ELF-1 (cell line): ENCODE data around the gene INPP4B.

Experiments used
- DNase-seq: peaks from one replicate; pipeline ENCODE4 v3.0.0-alpha.2; 2016; ENCODE audit warnings: low read depth, low spot score

The INPP4B gene

DNA sequence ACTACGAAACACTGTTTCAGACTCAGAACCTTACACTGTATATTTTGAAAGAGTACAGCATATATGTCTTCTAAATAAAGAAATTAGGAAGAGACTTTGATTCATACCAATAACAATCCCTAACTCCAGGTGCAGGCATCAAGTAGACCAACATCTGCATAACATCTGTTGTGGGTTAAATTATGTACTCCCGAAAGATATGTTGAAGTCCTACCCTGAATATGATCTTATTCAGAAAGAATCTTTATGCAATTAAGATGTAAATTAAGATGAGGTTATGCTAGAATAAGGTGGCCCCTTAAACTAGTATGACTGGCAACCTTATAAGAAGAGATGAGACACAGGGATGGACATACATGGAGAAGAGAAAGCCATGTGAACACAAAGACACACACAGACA lies 117.9 kb downstream of the INPP4B start:
- DNase-seq = no peak

DNA sequence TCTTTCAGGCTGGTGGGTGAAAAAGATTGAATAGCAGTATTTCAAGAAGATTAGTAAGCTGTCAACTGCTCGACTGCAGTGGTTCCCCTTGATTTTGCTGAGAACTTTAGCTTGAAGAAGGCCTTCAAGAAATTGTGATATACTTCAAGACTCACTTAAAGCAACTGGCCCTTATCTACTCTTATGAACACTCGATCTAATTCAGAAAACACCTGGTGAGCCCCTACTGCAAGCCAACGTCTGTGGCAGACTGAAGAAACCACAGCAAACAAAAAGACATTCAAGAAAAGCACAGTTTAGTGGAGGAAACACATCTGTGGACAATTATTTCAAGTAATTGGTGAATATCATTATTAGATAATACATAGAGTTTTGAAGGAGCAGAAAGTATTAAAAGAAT lies 119.0 kb downstream of the INPP4B start:
- no peak for DNase-seq

DNA sequence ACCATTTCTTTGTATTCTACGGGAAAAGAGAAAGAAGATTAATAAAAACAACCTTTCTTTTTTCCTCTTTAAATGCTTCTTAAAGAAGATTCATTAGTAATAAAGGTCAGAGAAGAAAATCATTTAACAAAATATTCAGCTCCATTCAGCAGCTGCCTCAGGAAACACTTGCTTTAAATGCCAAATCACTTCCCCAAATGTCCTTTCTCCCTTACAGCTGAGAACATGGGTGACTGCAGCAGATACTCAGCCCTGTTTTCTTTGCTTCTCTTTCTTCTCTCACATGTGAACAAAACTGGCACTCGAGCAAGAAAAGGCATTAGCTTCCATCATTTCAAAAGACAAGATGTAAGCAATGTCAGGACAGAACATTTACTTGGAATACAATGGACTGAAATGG lies 120.2 kb downstream of the INPP4B start:
- DNase-seq = no peak

DNA sequence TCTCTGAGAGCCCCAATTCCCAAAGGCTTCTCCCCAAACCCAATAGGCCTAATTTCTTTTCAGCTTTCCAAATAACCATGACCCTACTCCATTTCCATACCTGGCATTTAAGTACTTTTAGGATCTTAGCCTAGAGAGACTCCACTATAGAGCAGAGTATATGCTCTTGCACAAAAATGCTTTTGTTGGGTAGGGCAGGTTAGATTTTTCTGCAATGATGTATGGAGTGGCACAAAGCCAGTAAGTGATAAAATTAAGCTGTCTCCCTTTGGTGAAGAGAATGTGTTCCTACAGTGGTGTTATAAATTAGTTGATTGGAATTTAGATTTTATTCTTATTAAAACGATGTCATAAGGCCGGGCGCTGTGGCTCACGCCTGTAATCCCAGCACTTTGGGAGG lies 124.9 kb downstream of the INPP4B start:
- no peak for DNase-seq

DNA sequence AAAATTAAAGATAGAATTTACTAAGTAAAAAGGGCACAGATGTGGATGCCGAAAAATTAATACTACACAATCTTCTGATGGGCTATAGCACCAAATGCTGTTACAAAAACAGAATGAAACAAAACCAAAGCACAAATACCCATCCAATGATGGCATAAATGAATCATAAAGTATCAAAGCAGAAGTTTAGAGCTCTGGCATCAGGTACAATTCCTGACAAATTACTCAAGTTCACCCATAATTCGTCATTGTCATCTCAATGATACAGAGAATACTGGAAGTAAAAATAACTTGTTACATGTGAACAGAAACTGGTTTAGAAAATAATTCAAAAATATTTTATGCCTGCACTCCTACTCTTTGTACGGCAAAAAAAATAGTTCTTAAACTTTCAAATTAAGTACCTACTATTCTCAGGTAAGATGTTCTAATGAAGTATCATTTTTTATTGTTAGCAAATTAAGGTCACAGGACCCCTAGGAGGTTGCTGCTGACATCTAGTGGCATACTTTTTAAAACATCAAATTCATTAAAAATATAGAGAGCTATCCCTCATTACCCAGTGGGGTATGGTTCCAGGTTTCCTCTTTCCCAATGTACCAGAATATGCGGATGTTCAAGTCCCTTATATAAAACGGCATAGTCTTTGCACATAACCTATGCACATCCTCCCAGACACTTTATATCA lies 126.1 kb downstream of the INPP4B start:
- DNase-seq = no peak

DNA sequence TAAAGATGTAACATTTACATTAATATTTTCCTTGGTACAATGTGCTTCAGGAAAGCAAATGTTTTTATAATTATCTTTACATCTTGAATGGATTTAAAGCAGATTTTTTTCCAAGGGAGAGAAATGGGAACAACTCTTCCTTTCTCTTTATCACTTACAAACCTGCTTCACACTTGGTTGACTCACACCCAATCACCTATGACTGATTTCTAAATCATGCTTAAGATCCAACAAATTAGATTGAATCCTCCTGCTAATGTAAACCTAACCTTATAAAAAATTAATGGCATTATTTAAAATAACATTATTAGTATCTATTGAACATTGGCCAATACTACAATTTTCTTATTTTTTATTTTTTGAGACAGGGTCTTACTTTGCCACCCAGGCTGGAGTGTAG lies 127.1 kb downstream of the INPP4B start:
- DNase-seq = no peak

DNA sequence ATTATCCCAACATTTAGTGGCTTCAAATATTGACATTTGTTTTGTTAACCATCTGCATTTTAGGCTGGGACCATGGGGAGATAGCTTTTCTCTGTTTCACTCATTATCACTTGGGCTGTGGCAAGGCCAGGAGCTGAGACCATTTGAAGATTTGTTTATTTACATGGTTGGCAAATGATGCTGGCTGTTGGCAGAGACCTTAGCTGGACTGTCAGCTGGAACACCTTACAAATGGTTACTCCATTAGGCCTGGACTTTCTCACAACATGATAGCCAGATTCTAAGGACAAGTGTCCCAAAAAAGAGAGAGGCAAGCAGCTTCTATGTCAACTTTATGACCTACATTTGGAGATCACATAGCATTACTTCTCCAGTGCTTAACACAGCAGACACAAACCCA lies 130.4 kb downstream of the INPP4B start:
- no peak for DNase-seq

DNA sequence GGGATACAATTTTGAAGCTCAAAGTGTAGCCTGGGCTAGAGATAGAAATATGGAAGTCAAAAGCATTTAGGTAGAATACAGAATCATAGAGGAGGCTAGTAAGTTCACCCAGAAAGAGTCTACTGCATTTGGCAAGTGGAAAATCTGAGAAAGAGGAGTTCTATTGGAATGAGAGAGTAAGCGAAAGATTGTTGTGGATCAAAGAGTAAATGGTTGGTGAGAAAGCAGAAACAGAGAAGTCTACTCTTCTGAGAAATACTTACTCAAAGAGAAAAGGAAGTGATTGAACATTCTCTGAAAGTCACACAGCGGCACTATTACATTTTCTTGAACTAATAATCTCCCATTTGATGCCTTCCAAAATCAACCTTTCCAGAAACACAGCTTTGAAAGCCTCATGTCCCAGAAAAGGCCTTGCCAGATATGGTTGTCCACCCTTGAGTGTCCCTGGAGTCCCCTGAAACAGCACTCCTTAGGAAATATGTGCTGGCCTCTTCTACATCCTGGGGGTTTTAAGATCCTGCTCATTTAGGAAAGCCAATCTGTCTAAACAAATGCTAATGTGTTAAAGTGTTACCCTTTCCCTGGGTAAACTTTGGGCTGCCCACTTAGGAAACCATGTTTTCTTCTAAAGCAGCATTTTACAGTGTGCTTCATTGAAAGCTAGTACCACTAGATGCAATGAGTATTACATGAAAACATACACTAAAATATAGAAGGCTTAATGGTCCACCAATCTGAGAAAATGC lies 132.6 kb downstream of the INPP4B start:
- DNase-seq = no peak

DNA sequence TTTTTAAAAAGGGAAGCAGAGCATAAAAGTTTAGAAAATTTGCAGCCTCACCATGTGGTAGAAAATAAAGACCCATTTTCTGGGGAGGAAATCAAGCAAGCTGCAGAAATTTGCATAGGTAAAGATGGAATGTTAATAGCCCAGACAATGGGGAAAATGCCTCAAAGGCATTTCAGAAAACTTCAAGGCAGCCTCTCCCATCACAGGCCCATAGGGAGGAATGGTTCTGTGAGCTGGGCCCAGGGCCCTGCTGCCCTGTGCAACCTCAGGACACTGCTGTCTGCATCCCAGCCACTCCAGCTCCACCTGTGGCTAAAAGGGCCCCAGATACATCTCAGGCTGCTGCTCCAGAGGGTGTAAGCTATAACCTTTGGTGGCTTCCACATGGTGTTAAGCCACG lies 137.9 kb downstream of the INPP4B start:
- peak; percentile 74 for DNase-seq

DNA sequence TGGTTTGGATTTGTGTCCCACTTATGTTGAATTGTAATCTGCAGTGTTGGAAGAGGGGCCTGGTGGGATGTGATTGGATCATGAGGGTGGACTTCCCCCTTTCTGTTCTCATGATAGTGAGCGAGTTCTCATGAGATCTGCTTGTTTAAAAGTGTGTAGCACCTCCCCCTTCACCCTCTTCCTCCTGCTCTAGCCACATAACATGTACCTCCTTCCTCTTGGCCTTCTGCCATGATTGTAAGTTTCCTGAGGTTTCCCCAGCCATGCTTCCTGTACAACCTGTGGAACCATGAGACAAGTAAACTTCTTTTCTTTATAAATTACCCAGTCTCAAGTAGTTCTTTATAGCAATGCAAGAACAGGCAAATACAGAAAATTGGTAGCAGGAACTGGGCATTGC lies 138.7 kb downstream of the INPP4B start:
- DNase-seq = no peak

DNA sequence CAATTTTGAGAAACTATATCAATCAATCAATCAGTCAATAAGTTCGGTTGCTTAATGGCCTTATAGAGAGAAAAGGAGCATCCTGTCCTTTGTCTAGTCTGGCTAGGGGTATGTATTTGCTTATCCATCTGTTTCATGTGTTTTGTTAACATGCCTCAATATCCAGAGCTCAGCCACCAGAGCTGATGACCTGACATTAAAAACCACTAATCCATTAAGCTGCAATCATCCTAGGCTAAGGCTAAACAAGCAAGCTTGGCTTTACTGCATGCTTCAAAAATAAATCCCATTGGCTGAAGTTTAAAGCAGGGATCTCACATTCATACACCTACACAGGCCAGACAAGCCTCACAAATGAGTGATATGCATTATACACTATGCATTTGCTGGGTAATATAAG lies 139.7 kb downstream of the INPP4B start:
- no peak for DNase-seq

DNA sequence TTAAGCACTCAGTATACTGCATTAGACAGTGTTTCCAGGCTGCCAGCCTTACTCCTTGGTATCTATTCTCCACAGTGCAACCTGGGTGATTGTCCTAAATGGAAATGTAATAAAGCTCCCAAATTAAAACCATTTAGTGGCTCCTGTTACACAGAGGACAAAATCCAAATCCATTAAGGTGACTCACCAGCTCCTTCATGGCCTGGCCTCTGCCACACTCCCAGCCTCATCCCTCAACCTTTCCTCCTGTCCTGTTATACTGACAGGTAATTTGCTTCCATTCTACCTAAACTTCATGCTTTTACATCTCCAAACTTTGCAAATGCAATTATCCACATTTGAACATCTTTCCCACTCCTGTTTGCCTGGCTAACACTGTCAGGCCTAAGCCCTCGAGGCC lies 140.3 kb downstream of the INPP4B start:
- no peak for DNase-seq

DNA sequence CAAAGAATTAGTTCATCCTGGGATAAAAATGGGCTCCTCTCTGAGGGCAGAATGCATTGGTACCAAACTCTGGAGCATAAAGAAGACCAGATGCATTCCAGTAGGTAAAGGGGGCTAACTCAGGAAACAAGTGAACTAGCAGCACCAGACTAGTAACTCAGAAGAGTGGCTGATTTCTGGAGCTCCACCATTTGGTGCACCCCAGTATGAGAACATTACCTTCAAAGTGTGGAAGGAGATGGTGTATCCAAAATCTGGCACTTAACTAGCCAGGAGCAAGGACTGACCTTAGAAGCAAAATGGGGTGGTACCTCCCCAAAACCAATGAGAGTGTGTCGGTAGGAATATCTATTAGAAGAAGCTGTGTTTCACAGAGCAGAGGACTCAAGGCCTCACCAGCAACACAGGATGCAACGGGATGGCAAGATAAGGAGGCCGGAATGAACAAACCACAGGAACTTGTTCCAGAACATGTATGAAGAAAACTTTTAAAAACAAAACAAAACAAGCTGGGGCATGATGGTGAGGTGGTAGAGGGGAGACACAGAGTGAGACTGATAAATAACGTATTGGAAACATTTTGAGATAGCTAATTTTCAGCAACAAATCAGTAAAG lies 142.3 kb downstream of the INPP4B start:
- DNase-seq = no peak

DNA sequence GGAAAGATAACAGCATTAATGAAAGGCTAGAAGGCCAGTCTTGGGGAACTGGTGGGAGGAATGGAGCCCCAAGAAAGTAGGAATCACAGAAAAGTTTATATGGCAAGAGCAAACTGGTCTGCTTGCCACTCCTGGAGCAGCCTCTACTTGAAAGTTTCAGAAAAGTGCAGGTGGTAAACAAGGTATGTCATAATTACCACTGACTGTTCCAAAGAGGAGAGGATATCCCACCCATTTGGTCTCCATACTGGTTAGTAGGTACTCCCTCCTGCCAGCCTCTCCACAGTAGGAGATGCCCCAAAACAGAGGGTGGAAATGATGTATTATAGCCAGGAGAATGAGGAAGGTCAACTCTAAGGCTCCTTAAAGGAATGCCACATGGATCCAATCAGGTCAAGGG lies 145.1 kb downstream of the INPP4B start:
- no peak for DNase-seq

DNA sequence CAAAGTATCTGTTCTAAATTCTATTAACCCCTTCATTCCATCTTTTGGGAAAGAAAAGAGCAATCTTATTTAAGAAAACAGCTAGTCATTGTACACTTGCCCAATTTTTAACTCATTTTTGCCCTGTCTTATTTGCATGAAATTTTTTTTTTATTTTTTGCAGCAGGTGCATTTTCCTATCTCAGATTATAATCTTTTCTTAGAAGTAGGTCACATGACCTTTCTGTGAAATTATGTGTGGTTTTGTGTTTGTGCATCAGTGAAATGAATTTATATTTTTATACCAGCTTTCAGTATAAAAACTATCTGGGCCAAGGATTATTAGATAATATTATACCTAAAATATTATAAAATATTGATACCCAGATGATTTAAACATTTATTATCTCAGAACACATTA lies 145.6 kb downstream of the INPP4B start:
- DNase-seq = no peak

DNA sequence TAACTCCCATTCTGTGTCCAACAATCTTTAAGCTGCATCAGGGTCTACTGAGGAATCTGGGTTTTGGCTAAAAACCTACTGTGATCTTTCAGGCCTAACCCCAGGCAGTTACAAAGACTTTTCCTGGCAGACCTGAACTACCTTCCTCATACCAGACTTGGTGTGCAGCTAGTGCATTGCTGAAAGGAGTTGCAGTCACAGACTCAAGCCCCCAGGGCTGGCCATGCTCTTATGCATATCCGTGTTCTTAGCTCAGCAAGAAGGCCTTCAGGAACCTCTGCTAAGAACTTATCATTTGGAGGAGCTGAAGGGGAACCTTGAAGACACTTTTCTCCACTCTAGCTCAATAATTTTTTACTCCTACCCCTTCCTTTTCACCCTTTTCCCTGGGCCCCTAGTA lies 147.5 kb downstream of the INPP4B start:
- DNase-seq = peak; percentile 65

DNA sequence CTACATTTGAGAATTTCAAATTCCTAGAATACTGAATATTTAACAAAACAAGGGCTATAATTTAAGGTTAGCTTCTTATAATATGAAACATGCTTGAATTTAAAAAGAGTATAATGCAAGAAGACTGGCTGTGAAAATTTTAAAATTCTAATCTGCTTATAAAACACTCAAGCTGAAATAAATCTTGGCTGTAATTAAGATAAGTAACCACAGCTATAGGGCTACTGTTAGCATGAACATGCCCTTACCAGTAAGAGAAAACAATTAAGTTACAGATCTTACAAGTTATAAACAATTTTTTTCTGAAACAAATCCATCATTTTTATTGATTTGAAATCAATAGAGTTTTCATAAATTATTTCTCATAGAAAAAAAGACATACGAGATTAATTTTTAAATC lies 148.2 kb downstream of the INPP4B start:
- no peak for DNase-seq

DNA sequence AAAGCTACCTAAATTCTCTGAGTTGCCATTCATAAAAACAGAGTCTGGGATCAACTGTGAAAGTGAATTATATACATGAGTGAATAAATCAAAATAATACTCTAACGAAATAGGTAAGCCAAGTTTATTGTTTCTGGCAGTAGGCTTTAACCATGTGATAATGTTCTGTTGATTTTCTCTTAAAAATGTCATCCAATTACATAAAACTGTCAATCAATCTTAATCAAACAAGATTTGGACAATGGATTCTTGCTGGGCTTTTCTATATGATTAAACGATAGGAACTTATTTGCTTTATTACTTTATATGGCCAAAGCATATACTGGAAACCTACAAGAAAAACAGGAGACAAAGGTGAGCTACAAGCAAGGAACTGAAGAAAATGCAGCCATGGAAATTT lies 148.8 kb downstream of the INPP4B start:
- DNase-seq = no peak

DNA sequence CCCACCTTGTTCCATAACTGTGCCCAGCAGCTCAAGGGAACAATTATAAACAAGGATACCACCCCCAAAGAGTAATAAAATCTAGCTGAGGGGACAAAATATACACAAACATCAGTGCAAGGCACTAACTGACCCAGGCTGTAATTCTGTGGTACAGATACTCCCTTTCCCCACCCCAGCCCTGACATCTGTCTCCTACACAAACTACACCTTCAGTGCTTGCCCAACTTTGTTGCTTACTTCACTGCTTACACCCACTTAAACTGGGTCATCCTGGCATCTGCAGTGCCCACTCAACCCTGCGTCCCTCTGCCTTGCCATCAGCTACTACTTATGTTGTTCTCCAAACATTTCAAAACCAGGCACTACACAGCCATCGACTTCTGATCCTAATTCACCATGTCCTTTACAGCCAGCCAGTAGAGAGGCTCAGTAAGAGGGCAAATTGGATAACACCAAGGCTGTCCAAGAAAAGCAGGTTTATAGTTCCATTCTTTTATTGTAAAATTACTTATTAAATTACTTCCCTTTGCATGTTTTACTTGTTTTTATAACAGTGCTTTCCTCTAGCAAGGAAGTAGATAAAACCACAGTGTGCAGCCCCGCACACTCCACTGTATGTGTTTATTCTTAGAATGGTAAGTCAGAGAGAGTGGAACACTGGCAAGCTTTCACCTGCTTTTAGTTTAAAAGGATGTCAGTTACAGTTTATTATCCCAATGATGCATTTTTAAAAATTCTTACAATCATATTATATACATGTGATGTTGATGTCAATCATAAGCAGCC lies 149.6 kb downstream of the INPP4B start:
- no peak for DNase-seq

DNA sequence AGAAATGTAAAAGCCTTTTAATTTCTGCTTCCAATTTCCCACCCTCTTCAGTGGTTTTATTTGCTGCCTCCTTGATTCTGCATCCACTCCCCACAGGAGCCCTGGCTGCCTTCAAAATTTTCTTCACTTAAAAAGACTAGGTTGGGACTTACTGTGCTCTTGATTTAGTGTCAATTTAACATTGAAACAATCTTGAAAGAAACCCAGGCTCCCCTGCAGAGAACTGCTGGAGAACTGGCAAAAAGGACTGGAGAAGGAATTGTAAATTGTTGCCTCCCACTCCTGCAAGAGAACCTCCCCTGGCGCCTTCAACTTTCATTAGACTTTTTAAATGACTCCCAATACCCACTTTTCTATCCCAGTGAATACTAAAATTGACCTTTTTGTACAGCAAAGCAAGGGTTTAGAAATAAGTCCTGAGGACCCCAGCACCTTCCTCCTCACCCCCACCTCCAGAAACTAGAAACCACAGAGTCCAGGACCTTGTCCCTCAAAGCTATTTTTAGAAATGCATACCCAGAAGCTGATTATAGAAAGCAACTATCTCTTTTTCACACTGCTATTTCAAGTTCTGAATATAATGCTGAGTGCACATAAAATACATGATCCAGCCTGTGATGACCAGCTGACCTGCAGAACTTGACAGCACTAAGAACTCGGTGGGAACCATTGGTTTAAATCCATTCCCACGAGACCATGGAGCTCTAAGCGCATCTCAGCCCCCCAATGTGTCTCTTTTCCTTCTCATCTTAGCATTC lies 155.5 kb downstream of the INPP4B start:
- no peak for DNase-seq

DNA sequence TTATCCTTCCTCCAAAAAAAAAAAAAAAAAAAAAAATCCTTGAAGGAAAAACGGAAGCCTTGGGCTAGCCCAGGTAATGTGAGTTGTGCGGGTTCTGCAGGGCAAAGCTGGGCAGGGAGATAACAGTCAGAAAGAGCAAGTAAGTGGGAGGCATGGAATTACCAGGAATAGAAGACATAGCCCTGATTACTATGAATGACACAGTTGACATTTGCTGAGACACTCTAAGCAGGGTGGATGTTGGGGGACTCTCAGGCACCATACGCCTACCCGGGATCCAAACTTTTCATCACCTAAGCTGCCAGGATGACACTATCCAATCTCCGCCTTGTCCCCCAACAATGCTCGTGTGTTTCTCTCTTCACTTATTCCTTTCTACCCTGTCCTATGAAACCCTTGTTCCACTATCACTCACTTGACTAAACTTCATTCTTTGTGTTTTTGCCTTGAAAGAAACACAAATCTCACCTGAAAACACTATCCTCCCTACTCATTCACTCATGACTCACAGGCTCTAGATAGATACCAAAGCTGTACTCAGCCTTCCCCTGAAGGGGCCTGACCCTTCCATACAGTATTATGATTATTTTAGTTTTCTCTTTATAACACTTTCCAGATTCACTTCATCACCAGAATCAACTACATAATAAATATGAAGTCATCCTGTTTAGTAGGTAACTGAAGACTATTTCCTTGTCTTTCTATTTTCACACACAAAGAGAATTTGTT lies 158.4 kb downstream of the INPP4B start:
- DNase-seq = no peak
